ENCODE data around the gene CAMTA1. TPM values are rescaled to one million over a fixed set of nuclear protein-coding genes. Genes with fewer than 3 reads are reported as not detected.

CAMTA1 gene
- polyA plus RNA-seq, 3 donors: 81.9 to 89.8 (median 88.0) TPM

DNA sequence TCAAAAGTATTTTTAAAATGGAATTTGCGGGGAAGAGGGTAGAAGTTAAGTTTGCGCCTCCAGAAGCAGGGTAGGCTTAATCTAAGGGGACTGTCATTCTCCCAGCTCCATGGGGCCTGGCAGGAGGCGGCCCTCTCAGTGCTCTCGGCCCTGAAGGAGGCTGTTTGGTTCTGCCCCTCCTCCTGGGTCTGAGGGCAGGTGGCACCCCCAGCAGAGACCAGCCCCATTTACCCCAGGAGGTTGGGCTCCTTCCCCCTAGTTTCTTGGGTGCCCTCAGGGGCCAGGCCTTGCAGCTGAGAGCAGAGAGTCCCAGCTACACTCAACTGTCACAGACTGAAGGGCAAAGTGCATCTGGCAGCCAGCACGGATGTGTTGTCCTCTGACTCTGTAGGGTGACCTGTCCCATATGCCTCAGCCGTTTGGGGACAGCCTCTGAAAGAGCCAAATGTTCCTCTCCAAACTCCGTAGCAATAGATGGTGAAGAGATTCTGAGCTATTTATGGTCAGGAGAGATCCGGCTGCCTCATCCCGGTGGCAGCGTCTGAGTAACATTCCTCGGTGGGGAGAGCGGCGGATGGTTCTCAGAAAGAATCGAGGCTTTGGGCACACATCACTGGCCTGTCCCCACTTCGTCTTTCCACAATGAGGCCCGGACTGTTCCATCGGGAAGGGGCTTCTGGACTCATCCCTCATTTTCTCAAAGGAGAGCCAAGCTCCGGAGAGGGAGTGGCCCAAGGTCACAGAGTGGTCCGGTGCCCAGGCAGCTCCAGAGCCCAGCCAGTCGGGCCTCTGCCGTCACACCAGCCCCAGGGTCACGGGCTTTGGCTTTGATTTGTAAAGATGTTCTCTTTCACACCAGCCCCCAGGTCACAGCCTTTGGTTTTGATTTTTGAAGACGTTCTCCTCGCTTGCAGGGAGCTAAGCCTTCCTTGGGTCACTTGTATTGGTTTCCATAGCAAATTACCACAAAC lies 561.6 kb downstream of the CAMTA1 start:
- DNase-seq (ENCODE audit: extremely low read depth in 1 of 11, low read depth in 9 of 11, low spot score in 4 of 11): no peak

- DNase-seq (ENCODE audit: extremely low read depth in 1 of 11, low read depth in 9 of 11, low spot score in 4 of 11): no peak
Observed at GRCh38 chr1:7348073-7348472, 562.8 kb downstream of the CAMTA1 start.

GRCh38 chr1:7348580-7348979 lies 563.3 kb downstream of the CAMTA1 start:
- DNase-seq (ENCODE audit: extremely low read depth in 1 of 11, low read depth in 9 of 11, low spot score in 4 of 11): no peak

DNA sequence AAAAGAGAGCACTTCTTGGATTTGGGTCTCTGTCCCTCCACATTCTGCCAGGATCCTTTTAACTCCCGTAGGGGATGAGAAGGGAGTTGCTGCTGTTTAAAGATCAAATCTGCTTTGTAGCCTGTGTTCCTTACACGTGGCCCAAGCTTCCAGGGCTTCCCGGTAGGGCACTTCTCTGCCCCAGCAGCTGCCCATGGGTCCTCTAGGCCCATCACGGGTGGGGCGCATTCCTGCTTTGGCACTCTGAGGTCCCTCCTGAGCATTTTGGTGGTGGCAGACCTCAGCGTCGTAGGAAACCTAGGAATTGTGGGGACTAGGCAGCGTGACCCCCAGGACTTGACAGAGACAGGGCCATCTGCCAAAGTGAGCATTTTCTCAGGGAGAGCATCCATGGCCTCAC lies 565.5 kb downstream of the CAMTA1 start:
- DNase-seq (ENCODE audit: extremely low read depth in 1 of 11, low read depth in 9 of 11, low spot score in 4 of 11): no peak

DNA sequence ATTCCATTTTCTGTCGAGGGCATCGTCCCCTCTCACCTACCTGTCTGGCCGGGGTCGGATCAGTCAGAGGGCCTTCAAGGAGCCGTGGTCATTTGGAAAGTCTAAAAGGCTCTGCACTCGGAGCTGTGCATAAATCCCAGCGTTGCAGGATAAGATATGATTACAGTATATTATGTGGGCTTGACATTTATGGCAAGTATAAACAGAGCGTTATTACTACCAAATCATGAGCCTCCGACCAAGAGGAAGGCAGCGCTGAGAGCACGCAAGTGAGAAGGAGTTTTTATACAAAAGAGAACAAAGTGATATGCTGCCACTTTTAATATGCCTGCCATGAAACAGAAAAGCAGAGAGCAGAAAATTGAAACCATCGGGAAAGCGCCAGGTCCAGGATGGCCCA lies 566.4 kb downstream of the CAMTA1 start:
- DNase-seq (ENCODE audit: extremely low read depth in 1 of 11, low read depth in 9 of 11, low spot score in 4 of 11): no peak

DNA sequence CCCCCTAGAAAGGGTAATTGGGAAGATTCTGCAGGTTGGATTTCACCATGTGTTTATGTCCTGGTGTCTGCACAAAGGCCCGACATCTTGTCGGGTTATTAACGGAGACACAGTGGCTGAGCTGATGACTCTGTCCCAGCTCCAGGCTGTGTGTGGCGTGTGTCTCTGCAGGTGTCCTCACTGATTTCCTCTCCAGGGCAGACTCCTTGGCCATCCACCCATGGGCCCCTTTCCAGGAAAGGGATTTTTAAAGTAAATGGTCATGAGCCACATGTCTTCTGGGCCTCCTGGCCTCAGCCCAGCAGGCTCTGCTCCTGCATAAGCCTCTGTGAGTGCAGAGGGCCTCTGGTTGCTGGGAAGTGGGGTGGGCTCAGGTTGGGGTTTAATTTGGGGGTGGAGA lies 567.1 kb downstream of the CAMTA1 start:
- no peak for DNase-seq (ENCODE audit: extremely low read depth in 1 of 11, low read depth in 9 of 11, low spot score in 4 of 11)

DNA sequence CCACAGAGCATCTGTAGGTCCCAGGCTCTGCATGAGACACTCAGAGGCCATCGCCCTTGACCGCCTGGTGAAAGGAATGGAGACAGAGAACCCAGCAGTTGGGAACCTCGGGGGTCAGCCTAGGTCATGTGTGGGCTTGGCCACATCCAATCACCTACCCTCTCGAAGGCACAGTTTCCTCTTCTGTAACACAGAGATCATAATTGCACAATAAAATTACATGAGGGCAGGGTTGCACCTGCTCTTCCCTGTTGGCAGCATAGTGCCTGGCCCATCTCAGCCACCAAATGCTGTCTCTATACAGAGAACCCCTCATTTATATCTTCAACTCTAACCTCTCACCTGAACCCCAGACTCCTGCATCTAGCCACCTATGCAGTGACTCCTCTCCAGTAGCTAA lies 567.7 kb downstream of the CAMTA1 start:
- no peak for DNase-seq (ENCODE audit: extremely low read depth in 1 of 11, low read depth in 9 of 11, low spot score in 4 of 11)

GRCh38 chr1:7355646-7356045 lies 570.4 kb downstream of the CAMTA1 start:
- no peak for DNase-seq (ENCODE audit: extremely low read depth in 1 of 11, low read depth in 9 of 11, low spot score in 4 of 11)

GRCh38 chr1:7356079-7356478 lies 570.8 kb downstream of the CAMTA1 start:
- DNase-seq (ENCODE audit: extremely low read depth in 1 of 11, low read depth in 9 of 11, low spot score in 4 of 11): no peak

GRCh38 chr1:7358425-7358824 lies 573.2 kb downstream of the CAMTA1 start:
- DNase-seq (ENCODE audit: extremely low read depth in 1 of 11, low read depth in 9 of 11, low spot score in 4 of 11): no peak

GRCh38 chr1:7360526-7360925 lies 575.3 kb downstream of the CAMTA1 start:
- no peak for DNase-seq (ENCODE audit: extremely low read depth in 1 of 11, low read depth in 9 of 11, low spot score in 4 of 11)

GRCh38 chr1:7362947-7363346 lies 577.7 kb downstream of the CAMTA1 start:
- no peak for DNase-seq (ENCODE audit: extremely low read depth in 1 of 11, low read depth in 9 of 11, low spot score in 4 of 11)

DNA sequence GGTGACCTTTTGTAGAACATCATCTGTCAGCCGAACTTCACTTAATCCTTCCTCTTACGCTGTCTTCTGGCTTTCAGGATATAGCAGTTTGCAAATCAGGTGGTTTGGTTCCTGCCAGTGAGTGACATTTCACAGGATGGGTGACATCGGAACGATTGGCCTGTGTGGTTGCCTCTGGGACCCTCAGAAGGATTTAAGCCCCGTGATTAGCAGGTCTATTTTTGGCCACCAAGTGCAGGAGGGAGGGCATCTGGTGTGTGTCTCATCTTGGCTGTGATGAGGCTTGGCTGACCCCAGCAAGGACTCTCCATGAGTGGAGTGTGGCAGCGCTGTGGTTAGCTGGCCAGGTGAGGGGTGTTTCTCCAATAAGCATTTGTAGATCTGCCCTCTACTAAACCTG lies 578.2 kb downstream of the CAMTA1 start:
- DNase-seq (ENCODE audit: extremely low read depth in 1 of 11, low read depth in 9 of 11, low spot score in 4 of 11): no peak

GRCh38 chr1:7365706-7366105 lies 580.5 kb downstream of the CAMTA1 start:
- no peak for DNase-seq (ENCODE audit: extremely low read depth in 1 of 11, low read depth in 9 of 11, low spot score in 4 of 11)

GRCh38 chr1:7366286-7366954 lies 581.2 kb downstream of the CAMTA1 start:
- no peak for DNase-seq (ENCODE audit: extremely low read depth in 1 of 11, low read depth in 9 of 11, low spot score in 4 of 11)

GRCh38 chr1:7366955-7367665 lies 581.9 kb downstream of the CAMTA1 start:
- DNase-seq (ENCODE audit: extremely low read depth in 1 of 11, low read depth in 9 of 11, low spot score in 4 of 11): no peak

DNA sequence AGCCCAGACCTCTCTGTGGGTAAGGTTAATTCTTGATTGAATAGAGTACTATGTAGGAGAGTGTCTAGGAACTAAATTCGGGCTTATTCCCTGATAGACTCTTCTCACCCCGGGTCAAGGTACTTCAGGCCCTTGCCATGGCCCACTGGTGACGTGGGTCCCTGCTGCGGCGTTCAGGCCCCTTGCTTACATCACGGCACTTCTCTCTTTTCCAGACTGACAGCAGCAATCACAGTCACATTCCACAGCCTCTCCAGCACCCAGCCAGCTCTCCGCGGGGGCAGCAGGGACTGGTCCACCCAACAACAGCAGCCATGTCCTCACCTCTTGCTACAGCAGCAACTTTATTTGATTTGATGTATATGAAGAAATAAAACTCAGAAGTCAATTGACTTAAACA lies 584.6 kb downstream of the CAMTA1 start:
- DNase-seq (ENCODE audit: extremely low read depth in 1 of 11, low read depth in 9 of 11, low spot score in 4 of 11): no peak

DNA sequence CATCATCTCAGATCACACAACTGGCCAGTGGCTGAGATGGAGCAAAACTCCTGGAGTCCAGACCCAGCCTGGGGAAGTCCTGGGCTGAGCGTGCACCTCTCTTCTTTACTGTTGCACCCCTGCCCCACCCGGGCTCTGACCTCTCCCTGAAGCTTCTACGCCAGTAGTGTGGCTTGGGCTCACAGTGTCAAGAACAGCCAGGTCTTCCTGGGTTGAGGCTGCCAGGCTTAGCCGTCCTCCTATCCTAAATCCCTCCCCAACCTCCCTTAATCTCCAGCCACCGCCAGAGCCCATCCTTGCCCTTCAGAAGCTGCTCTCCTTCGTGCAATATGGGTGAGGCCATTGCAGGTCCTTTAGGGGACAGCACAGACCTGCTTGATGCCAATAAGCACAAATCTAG lies 586.7 kb downstream of the CAMTA1 start:
- DNase-seq (ENCODE audit: extremely low read depth in 1 of 11, low read depth in 9 of 11, low spot score in 4 of 11): no peak

GRCh38 chr1:7372477-7373120 lies 587.3 kb downstream of the CAMTA1 start:
- DNase-seq (ENCODE audit: extremely low read depth in 1 of 11, low read depth in 9 of 11, low spot score in 4 of 11): no peak
